K562 (cell line): Measurements from ENCODE around the gene ASS1. TPM values are rescaled to one million over a fixed set of nuclear protein-coding genes. Genes with fewer than 3 reads are reported as not detected.

Experiments used
- ATAC-seq: fragments of 200-7000 bp; cut with Tn5 transposase; 3 replicates; pipeline ENCODE4 v1.9.1; 2020; ENCODE audit warnings: moderate library complexity
- BruUV-seq: library from RNA; stranded (reverse); fragments of 400-500 nt; replicated peaks from 2 replicates; lab custom pipeline; 2021; lab: Mats Ljungman, UMichigan
- CTCF ChIA-PET: fragments of 300-600 bp; formaldehyde crosslinking; extraction: SDS; loops from one replicate; lab custom pipeline; 2021; ENCODE audit warnings: low intra/inter-chr PET ratio; lab: Yijun Ruan, JAX
- POLR2A ChIA-PET: fragments of 300-600, 350-650 bp; sonication (Branson Sonifier 250); formaldehyde crosslinking; extraction: SDS; loops from one replicate; lab custom pipeline; 2021; ENCODE audit warnings: antibody characterized with exemption, inconsistent platforms; lab: Yijun Ruan, JAX
- DNase-seq, 4 experiments: peaks; one replicate each; pipeline versions ENCODE4 v3.0.0 to v3.0.0-alpha.2; 2011 to 2018; ENCODE audit warnings: low spot score in 3 of 4, mixed read lengths in 3 of 4; ENCODE audit errors: extremely low read depth in 1 of 4
- FAIRE-seq: peaks from 2 replicates; lab custom pipeline; 2011; peaks lifted over from hg19 to GRCh38; lab: Jason Lieb, UNC
- H2AFZ ChIP-seq: 2 replicates; pipeline ENCODE4 v1.6.0; 2011; ENCODE audit warnings: low read depth, low read length, control low read depth, inconsistent platforms
- H3K27ac ChIP-seq: fragments of 200-600 bp; 3 replicates; pipeline ENCODE4 v1.8.0; 2011; ENCODE audit warnings: low read depth, mild to moderate bottlenecking, control low read depth, inconsistent platforms, low read length, moderate library complexity, mixed read lengths; ENCODE audit errors: extremely low read depth
- H3K27me3 ChIP-seq, 2 experiments: fragments of 300-600 bp in 1 of 2; 2 replicates in 1 of 2; 3 replicates in 1 of 2; pipeline versions ENCODE4 v1.6.0 to v1.8.0; 2011; ENCODE audit warnings: inconsistent platforms in 2 of 2, low read length in 2 of 2, mild to moderate bottlenecking in 1 of 2, mixed read lengths in 1 of 2, moderate library complexity in 1 of 2; ENCODE audit not compliant: control insufficient read depth in 2 of 2, insufficient read depth in 2 of 2
- H3K36me3 ChIP-seq: fragments of 300-600 bp; 3 replicates; pipeline ENCODE4 v1.8.0; 2011; ENCODE audit warnings: mild to moderate bottlenecking, low read length, inconsistent platforms; ENCODE audit not compliant: control insufficient read depth, insufficient read depth
- H3K4me1 ChIP-seq, 2 experiments: fragments of 200-600 bp in 1 of 2; replicated peaks in 1 of 2; 2 replicates in 1 of 2; 3 replicates in 1 of 2; pipeline versions ENCODE4 v1.5.1 to v1.8.0; 2011; ENCODE audit warnings: inconsistent platforms in 2 of 2, low read length in 2 of 2, mild to moderate bottlenecking in 1 of 2, mixed read lengths in 1 of 2, moderate library complexity in 1 of 2; ENCODE audit not compliant: control insufficient read depth in 2 of 2, insufficient read depth in 2 of 2
- H3K4me2 ChIP-seq: 2 replicates; pipeline ENCODE4 v1.6.1; 2011; ENCODE audit warnings: low read length, control low read depth, inconsistent platforms, mixed read lengths; ENCODE audit not compliant: insufficient read depth
- H3K4me3 ChIP-seq: fragments of 200-600 bp; sonication (generic), shearing (Covaris generic); 2 replicates; pipeline ENCODE4 v1.5.1; 2016; ENCODE audit warnings: control low read depth, inconsistent platforms
- H3K79me2 ChIP-seq: fragments of 200-600 bp; 3 replicates; pipeline ENCODE4 v1.8.0; 2011; ENCODE audit warnings: low read length, inconsistent platforms; ENCODE audit not compliant: control insufficient read depth, insufficient read depth
- H3K9ac ChIP-seq, 2 experiments: 2 replicates each; pipeline versions ENCODE4 v1.6.0 to v1.6.1; 2011; ENCODE audit warnings: low read depth in 2 of 2, low read length in 2 of 2, control low read depth in 1 of 2, inconsistent platforms in 1 of 2, mild to moderate bottlenecking in 1 of 2, mixed read lengths in 1 of 2; ENCODE audit not compliant: insufficient read depth in 1 of 2
- H3K9me1 ChIP-seq: one replicate; pipeline ENCODE4 v1.6.0; 2011; ENCODE audit warnings: inconsistent platforms, mild to moderate bottlenecking, low read length, moderate library complexity; ENCODE audit not compliant: control insufficient read depth, insufficient read depth
- H3K9me3 ChIP-seq: replicated peaks from 2 replicates; pipeline ENCODE4 v1.5.1; 2011; ENCODE audit warnings: low read depth, low read length, inconsistent platforms; ENCODE audit not compliant: control insufficient read depth, insufficient read depth
- H4K20me1 ChIP-seq: replicated peaks from 2 replicates; pipeline ENCODE4 v1.6.1; 2011; ENCODE audit warnings: low read length, inconsistent platforms, mixed read lengths; ENCODE audit not compliant: control insufficient read depth, insufficient read depth
- ARHGAP35 ChIP-seq: fragments of 450-650 bp; IDR thresholded peaks from 2 replicates; pipeline ENCODE4 v1.6.1; 2018; ENCODE audit not compliant: partially characterized antibody
- BCOR ChIP-seq: fragments of 450-650 bp; IDR thresholded peaks from 2 replicates; pipeline ENCODE4 v1.6.1; 2016
- KLF6 ChIP-seq: fragments of 250-450 bp; sonication (Bioruptor Pico); IDR thresholded peaks from 2 replicates; pipeline ENCODE4 v1.4.0; 2020; ENCODE audit warnings: mild to moderate bottlenecking, moderate library complexity, borderline replicate concordance
- PCBP2 ChIP-seq: fragments of 200-400 bp; formaldehyde crosslinking; IDR thresholded peaks from 2 replicates; pipeline ENCODE4 v1.6.1; 2018; ENCODE audit warnings: low read length, low read depth, mild to moderate bottlenecking, moderate library complexity; ENCODE audit not compliant: poor library complexity, severe bottlenecking
- PHF21A ChIP-seq: fragments of 450-650 bp; IDR thresholded peaks from 2 replicates; pipeline ENCODE4 v1.6.1; 2017; ENCODE audit warnings: low read depth, borderline replicate concordance
- SREBF1 ChIP-seq: fragments of 150-350 bp; IDR thresholded peaks from 2 replicates; pipeline ENCODE4 v1.6.1; 2014; ENCODE audit warnings: antibody characterized with exemption, low read depth, low read length, borderline replicate concordance
- SRSF9 ChIP-seq: fragments of 200-400 bp; formaldehyde crosslinking; IDR thresholded peaks from 2 replicates; pipeline ENCODE4 v1.6.1; 2017; ENCODE audit warnings: low read depth, low read length, borderline replicate concordance
- TBL1XR1 ChIP-seq, 2 experiments: IDR thresholded peaks; 2 replicates each; pipeline ENCODE4 v1.6.1; 2012; ENCODE audit warnings: improper control_type of control experiment in 2 of 2, low read length in 2 of 2, mild to moderate bottlenecking in 1 of 2
- TCFL5 ChIP-seq: fragments of 250-450 bp; sonication (Bioruptor Pico); conservative IDR thresholded peaks from 2 replicates; pipeline ENCODE4 v1.6.1; 2021; ENCODE audit warnings: mild to moderate bottlenecking, moderate library complexity, matching md5 sums
- ZBED1 ChIP-seq: IDR thresholded peaks from 2 replicates; pipeline ENCODE4 v1.6.1; 2014
- ZBTB17 ChIP-seq: fragments of 450-650 bp; formaldehyde crosslinking; IDR thresholded peaks from 2 replicates; pipeline ENCODE4 v1.4.0; 2020; ENCODE audit warnings: mild to moderate bottlenecking
- ZNF212 ChIP-seq: fragments of 450-650 bp; formaldehyde crosslinking; IDR thresholded peaks from 2 replicates; pipeline ENCODE4 v1.4.0; 2020; ENCODE audit warnings: mild to moderate bottlenecking
- ZNF23 ChIP-seq: fragments of 250-450 bp; sonication (Bioruptor Pico); IDR thresholded peaks from 2 replicates; pipeline ENCODE4 v1.4.0; 2020; ENCODE audit warnings: mild to moderate bottlenecking
- ZNF77 ChIP-seq: fragments of 250-450 bp; sonication (Bioruptor Pico); IDR thresholded peaks from 2 replicates; pipeline ENCODE4 v1.5.0; 2020
- WGBS: fragments of 100-300 bp; shearing (Covaris generic); methylation state at CpG from one replicate; pipeline ENCODE4 v1.1.6; 2016; ENCODE audit warnings: low coverage, mixed read lengths; ENCODE audit not compliant: insufficient coverage; ENCODE audit errors: missing lambda C conversion rate; 5-methylcytosine and 5-hydroxymethylcytosine counted together
- in situ Hi-C: fragments of 300-500 bp; cut with MboI; formaldehyde crosslinking; loops from 4 replicates; pipeline ENCODE4 v1.15.0; 2018; ENCODE audit warnings: inconsistent platforms, mixed read lengths
- intact Hi-C: fragments of 100-400 bp; cut with micrococcal nuclease; formaldehyde crosslinking; loops from 2 replicates; pipeline ENCODE4 v1.14.2; 2022
- polyA plus RNA-seq, 8 experiments: library from polyadenylated mRNA; depleted of rRNA in 4 of 8; stranded (reverse) in 5 of 8; unstranded in 3 of 8; fragments of >200 nt; fragmentation: Nextera tagmentation in 2 of 8; fragmentation: Illumina TruSeq in 1 of 8; extraction: Ambion mirVana in 2 of 8; extraction: Trizol in 1 of 8; gene quantifications; 2 replicates each; pipeline versions ENCODE4 v1.2.1 to v1.2.3, GENCODE V29; 2011 to 2014; ENCODE audit warnings: inconsistent platforms in 1 of 8, missing spikeins in 1 of 8
- total RNA-seq, 7 experiments: library from RNA; depleted of rRNA in 6 of 7; stranded (reverse); fragments of >200 nt in 6 of 7; fragmentation: Illumina TruSeq in 2 of 7; extraction: Trizol in 2 of 7; gene quantifications; 2 replicates each; pipeline versions ENCODE4 v1.2.1 to v1.2.3, GENCODE V29; 2011 to 2021; ENCODE audit warnings: low replicate concordance in 1 of 7
- TF ChIP-seq, protein P1 (sequence below), 2 experiments: fragments of 450-650 bp; IDR thresholded peaks; 2 replicates each; pipeline ENCODE4 v1.6.1; 2016
- TF ChIP-seq, protein P2 (sequence below): sonication (generic); formaldehyde crosslinking; IDR thresholded peaks from 2 replicates; pipeline ENCODE4 v1.8.1; 2023; ENCODE audit warnings: mild to moderate bottlenecking, missing genetic modification reagents
- TF ChIP-seq, protein P3 (sequence below): IDR thresholded peaks from 2 replicates; pipeline ENCODE4 v1.6.1; 2011; ENCODE audit warnings: borderline replicate concordance, low read depth, mild to moderate bottlenecking, moderate library complexity, low read length; ENCODE audit not compliant: insufficient read depth, poor library complexity, severe bottlenecking

Gene ASS1
- total and polyA plus RNA-seq, 9 of the 15 experiments (the other 6 are each of a cell fraction or from before 2014, with no cell fraction given), result 1.5 to 5.7 (median 3.7) TPM

DNA sequence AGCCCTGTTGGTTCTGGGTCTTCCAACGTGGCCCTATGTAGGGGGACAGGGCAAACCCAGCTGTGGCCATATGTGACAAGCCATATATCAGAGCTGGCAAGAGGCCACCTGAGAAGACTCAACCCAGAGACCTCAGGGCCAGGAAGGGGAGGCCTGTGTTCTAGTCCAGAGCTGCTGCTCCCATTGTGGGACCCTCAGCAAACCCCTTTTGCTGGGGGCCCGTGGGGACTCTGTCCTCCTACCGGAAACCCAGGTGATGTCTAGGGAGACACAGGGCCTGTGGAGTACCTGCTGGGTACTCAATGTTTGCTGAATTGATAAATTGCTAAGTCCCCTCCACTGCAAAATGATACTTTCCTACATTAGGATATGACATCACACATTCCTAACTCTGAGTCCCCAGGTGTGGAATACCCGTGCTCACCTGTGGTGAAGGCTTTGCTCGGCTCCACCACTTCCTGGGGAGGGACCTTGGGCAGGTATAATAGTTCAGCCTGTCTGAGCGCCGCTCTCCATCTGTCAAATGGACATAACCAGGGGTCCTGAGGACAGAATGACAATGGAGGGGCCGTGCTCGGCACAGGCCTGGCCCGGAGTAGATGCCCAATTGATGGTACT lies 38.4 kb upstream of the ASS1 start (continued):
- TF ChIP-seq, protein P1, sequence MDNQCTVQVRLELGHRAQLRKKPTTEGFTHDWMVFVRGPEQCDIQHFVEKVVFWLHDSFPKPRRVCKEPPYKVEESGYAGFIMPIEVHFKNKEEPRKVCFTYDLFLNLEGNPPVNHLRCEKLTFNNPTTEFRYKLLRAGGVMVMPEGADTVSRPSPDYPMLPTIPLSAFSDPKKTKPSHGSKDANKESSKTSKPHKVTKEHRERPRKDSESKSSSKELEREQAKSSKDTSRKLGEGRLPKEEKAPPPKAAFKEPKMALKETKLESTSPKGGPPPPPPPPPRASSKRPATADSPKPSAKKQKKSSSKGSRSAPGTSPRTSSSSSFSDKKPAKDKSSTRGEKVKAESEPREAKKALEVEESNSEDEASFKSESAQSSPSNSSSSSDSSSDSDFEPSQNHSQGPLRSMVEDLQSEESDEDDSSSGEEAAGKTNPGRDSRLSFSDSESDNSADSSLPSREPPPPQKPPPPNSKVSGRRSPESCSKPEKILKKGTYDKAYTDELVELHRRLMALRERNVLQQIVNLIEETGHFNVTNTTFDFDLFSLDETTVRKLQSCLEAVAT (IDR thresholded peaks at IDR 0.05), result no peak
- TF ChIP-seq TBL1XR1 (IDR thresholded peaks at IDR 0.05; ENCODE audit: low read length in 2 of 2) (no peak), ZNF77 (CRISPR knock-in tag) (no peak)
- TF ChIP-seq, protein P2, sequence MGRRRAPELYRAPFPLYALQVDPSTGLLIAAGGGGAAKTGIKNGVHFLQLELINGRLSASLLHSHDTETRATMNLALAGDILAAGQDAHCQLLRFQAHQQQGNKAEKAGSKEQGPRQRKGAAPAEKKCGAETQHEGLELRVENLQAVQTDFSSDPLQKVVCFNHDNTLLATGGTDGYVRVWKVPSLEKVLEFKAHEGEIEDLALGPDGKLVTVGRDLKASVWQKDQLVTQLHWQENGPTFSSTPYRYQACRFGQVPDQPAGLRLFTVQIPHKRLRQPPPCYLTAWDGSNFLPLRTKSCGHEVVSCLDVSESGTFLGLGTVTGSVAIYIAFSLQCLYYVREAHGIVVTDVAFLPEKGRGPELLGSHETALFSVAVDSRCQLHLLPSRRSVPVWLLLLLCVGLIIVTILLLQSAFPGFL, result no peak
- TF ChIP-seq, all 486 proteins: peak for 0

DNA sequence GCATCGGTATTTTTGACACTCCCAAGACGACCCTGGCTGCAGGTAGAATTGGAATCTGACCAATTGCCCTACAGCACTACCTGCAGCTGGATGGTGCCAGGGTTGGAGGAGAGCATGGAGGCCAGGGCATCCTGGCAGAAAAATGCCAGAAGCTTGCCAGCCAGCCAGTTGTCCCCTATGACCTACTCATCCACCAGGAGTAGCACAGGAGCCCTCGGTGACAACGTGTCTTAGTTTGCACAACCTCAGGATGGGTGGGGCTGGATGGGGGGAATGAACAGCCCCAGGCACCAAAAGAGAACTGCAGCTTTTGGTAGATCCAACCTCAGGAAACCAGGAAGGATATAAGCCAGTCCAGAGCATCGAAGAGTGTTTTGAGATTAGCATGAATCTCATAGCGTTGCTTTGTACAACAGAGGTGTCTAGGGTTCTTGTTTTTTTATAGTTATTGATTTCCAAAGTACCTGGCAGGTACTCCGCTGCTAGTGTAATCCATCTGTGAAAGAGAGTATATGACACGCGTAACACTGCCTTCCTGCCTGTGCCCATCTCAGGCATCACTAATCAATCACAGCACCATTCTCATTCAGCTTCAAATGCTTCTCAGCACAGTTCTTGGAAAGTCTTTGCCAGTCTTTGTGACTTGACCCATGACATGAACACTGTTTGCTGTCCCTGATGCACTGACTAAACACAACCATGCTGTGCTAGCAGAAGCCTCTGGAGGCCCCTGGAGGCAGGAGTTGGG lies 36.7 kb upstream of the ASS1 start:
- H3K4me3 ChIP-seq, result no peak overlapping the region
- no peak for TF ChIP-seq TCFL5 (CRISPR knock-in tag)
- TF ChIP-seq PHF21A, result no peak
- TF ChIP-seq ZNF23 (CRISPR knock-in tag), result peak; percentile 89
- no peak for TF ChIP-seq BCOR
- TF ChIP-seq ZBED1, result no peak
- no peak for TF ChIP-seq SREBF1
- no peak for TF ChIP-seq ZNF212 (CRISPR knock-in tag)
- no peak for TF ChIP-seq ARHGAP35
- no peak for TF ChIP-seq SRSF9
- TF ChIP-seq, protein P3, sequence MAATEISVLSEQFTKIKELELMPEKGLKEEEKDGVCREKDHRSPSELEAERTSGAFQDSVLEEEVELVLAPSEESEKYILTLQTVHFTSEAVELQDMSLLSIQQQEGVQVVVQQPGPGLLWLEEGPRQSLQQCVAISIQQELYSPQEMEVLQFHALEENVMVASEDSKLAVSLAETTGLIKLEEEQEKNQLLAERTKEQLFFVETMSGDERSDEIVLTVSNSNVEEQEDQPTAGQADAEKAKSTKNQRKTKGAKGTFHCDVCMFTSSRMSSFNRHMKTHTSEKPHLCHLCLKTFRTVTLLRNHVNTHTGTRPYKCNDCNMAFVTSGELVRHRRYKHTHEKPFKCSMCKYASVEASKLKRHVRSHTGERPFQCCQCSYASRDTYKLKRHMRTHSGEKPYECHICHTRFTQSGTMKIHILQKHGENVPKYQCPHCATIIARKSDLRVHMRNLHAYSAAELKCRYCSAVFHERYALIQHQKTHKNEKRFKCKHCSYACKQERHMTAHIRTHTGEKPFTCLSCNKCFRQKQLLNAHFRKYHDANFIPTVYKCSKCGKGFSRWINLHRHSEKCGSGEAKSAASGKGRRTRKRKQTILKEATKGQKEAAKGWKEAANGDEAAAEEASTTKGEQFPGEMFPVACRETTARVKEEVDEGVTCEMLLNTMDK, result no peak
- TF ChIP-seq KLF6, result no peak
- peak; percentile 96 for TF ChIP-seq ZBTB17
- TF ChIP-seq PCBP2, result no peak

More for the DNA sequence above, 36.7 kb upstream of the ASS1 start:
- ChIA-PET CTCF (no interaction called here), POLR2A (interaction anchor here (0.6 kb wide), 1 partner anchor 19 kb away, joined by 3 read pairs; no protein-coding TSS in a partner anchor)
- 19% methylated on average over 9 of the region's 9 CpGs for WGBS
- no peak overlapping the region for H3K27ac ChIP-seq
- BruUV-seq, result no TSS peak
- no peak for ATAC-seq
- H3K9me3 ChIP-seq, result no peaks in the 10 kb centered on the region
- H4K20me1 ChIP-seq, result peaks cover 4% of the 10 kb centered on the region; the same call in 1 of the 2 replicates
- intact Hi-C loops (no loop called here), in situ Hi-C loops (no loop called here)
- no peaks in the 10 kb centered on the region for H3K36me3 ChIP-seq
- no peaks in the 10 kb centered on the region for H3K79me2 ChIP-seq
- H3K9me1 ChIP-seq, result no peaks in the 10 kb centered on the region
- no peak overlapping the region for H3K9ac ChIP-seq
- H3K27me3 ChIP-seq, result peaks cover 21 to 79% of the 10 kb centered on the region in 2 experiments
- FAIRE-seq, result no peak
- no peak overlapping the region for H3K4me2 ChIP-seq
- no peak overlapping the region for H2AFZ ChIP-seq
- H3K4me1 ChIP-seq, result no peaks in the 10 kb centered on the region
- no peak for DNase-seq
